A673 (cell line): Measurements from ENCODE around the gene FAM200C.

Experiments
- EZH2 ChIP-seq: fragments of 200-600 bp; sonication (generic); IDR thresholded peaks from 2 replicates; pipeline ENCODE4 v1.6.1; 2017; ENCODE audit warnings: borderline replicate concordance, low read depth, mild to moderate bottlenecking, mixed read lengths, antibody characterized with exemption, low read length; ENCODE audit not compliant: poor library complexity, severe bottlenecking
- TF ChIP-seq, protein P1 (sequence below): fragments of 300-800, 200-600 bp; sonication (generic); conservative IDR thresholded peaks from 2 replicates; pipeline ENCODE4 v1.5.1; 2017; ENCODE audit warnings: low read depth, mild to moderate bottlenecking, antibody characterized with exemption, low read length, moderate library complexity, mixed read lengths

DNA sequence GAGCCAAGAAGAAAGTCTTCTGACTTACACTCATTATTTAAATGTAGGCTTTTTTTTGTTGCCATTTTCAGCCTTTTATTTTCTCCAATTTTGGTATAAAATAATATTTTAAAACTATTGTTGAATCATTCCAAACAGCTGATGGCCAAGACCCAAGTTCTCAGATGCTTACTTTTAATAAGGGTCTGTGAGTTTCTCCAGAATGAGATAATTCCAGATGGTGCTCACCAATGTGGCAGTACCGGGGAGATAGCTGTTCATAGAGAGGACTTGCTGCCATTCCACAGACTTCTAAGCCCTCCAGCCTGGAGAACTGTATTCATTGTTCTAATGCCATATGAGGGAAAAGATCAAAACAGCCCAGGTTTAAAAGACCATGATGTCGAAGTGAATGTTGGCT, 24.2 kb downstream of the FAM200C start:
- no peak for TF ChIP-seq EZH2
- TF ChIP-seq, protein P1, sequence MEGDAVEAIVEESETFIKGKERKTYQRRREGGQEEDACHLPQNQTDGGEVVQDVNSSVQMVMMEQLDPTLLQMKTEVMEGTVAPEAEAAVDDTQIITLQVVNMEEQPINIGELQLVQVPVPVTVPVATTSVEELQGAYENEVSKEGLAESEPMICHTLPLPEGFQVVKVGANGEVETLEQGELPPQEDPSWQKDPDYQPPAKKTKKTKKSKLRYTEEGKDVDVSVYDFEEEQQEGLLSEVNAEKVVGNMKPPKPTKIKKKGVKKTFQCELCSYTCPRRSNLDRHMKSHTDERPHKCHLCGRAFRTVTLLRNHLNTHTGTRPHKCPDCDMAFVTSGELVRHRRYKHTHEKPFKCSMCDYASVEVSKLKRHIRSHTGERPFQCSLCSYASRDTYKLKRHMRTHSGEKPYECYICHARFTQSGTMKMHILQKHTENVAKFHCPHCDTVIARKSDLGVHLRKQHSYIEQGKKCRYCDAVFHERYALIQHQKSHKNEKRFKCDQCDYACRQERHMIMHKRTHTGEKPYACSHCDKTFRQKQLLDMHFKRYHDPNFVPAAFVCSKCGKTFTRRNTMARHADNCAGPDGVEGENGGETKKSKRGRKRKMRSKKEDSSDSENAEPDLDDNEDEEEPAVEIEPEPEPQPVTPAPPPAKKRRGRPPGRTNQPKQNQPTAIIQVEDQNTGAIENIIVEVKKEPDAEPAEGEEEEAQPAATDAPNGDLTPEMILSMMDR, result no peak
